Fibroblast of villous mesenchyme (primary cell): Measurements from ENCODE around the gene CDK13. TPM values are rescaled to one million over a fixed set of nuclear protein-coding genes. Genes with fewer than 3 reads are reported as not detected.

Source experiments
- DNase-seq: peaks from one replicate; pipeline ENCODE4 v3.0.0-alpha.2; 2010; ENCODE audit warnings: low read depth
- H3K4me3 ChIP-seq: 2 replicates; pipeline ENCODE4 v1.5.1; 2011; ENCODE audit warnings: low read depth, mild to moderate bottlenecking, low read length
- total RNA-seq: library from RNA; depleted of rRNA; stranded (reverse); fragments of >200 nt; gene quantifications from 2 replicates; pipeline ENCODE4 v1.2.3, GENCODE V29; 2012
- TF ChIP-seq, protein P1 (sequence below): IDR thresholded peaks from 2 replicates; pipeline ENCODE4 v1.5.1; 2012; ENCODE audit warnings: low read depth, mild to moderate bottlenecking, low read length; ENCODE audit not compliant: insufficient read depth

Gene CDK13
- total RNA-seq, 1 donor = 82.5 TPM

DNA sequence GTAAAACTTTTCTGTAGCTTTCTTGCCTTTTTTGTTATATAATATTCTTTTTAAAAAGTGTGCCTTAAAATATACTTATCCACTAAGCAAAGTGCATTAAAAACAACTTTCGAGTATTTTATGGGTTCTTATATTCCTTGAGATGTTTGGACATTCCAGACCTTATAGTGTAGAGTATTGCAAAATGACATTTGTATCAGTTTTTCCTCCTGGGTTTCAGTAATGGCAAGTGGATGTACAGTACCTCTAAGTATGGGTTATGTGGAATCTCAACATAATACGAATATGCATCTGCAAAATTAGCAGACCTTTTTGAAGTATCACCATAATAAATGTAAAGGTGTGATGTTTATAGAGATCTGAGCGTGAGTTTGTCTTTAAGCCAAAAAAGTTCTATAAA is 2.7 kb downstream of the CDK13 start:
- peak overlapping the region; percentile 94 for H3K4me3 ChIP-seq
- DNase-seq = peak; percentile 20
- TF ChIP-seq, protein P1, sequence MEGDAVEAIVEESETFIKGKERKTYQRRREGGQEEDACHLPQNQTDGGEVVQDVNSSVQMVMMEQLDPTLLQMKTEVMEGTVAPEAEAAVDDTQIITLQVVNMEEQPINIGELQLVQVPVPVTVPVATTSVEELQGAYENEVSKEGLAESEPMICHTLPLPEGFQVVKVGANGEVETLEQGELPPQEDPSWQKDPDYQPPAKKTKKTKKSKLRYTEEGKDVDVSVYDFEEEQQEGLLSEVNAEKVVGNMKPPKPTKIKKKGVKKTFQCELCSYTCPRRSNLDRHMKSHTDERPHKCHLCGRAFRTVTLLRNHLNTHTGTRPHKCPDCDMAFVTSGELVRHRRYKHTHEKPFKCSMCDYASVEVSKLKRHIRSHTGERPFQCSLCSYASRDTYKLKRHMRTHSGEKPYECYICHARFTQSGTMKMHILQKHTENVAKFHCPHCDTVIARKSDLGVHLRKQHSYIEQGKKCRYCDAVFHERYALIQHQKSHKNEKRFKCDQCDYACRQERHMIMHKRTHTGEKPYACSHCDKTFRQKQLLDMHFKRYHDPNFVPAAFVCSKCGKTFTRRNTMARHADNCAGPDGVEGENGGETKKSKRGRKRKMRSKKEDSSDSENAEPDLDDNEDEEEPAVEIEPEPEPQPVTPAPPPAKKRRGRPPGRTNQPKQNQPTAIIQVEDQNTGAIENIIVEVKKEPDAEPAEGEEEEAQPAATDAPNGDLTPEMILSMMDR = no peak

DNA sequence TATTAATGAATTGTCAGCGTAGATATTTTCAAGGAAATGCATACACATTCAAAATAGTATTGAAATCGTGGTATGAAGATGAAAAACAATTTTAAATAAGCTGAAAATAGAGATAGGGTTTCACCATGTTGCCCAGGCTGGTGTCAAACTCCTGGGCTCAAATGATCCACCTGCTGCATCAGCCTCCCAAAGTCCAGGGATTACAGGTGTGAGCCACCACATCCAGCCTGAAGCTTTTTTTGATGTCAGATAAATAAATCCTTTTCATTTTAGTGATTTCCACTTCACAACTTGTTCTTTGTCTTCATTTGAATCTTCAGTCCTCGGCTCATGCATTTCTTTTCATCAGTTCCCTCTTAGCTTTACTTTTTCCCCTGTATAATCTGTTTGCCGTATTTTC is 4.6 kb downstream of the CDK13 start:
- DNase-seq = no peak
- TF ChIP-seq, protein P1 = no peak
- H3K4me3 ChIP-seq = no peak overlapping the region

DNA sequence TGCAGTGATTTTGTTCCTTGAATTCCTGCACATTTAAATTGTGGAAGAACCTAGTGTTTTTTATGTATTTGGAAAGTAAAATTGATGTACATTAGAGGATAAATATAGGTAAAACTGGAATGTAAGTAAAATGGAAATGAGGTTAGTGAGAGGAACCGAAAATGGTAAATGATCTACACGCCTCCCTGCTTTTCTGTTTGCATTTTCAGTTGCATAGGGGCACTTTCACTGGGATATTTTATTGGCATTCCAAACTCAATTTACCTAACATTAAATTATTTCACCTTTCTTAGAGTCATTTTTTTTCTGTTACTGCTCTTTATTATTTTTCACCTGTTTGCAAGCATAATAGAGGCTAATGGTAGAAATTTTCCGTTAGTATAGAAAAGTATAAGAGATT is 8.0 kb downstream of the CDK13 start:
- DNase-seq = no peak
- TF ChIP-seq, protein P1 = no peak
- H3K4me3 ChIP-seq = no peak overlapping the region

DNA sequence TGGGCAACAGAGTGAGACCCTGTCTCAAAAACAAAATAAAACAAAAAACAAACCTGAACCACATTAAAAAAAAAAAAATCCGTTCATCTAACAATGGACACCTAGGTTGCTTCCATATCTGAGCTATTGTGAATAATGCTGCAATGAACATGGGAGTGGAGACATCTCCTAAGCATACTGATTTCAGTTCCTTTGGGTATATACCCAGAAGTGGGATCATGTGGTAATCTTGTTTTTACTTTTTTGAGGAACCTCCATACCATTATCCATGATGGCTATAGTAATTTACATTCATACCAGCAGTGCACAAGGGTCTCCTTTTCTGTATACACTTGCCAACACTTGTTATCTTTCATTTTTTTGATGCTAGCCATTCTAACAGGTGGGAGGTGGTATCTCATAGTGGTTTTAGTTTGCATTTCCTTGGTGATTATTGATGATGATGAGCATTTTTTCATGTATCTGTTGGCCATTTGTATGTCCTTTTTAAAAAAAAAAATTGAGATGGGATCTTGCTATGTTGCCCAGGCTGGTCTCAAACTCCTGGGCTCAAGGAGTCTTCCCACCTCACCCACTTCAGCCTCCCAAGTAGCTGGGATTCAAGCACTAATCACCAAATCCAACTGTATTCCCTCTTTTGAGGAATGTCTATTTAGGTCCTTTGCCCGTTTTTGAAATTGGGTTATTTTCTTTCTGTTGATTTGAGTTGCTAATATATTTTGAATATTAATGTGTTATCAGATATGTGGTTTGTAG is 17.5 kb downstream of the CDK13 start:
- DNase-seq = no peak
- TF ChIP-seq, protein P1 = no peak
- no peak overlapping the region for H3K4me3 ChIP-seq

DNA sequence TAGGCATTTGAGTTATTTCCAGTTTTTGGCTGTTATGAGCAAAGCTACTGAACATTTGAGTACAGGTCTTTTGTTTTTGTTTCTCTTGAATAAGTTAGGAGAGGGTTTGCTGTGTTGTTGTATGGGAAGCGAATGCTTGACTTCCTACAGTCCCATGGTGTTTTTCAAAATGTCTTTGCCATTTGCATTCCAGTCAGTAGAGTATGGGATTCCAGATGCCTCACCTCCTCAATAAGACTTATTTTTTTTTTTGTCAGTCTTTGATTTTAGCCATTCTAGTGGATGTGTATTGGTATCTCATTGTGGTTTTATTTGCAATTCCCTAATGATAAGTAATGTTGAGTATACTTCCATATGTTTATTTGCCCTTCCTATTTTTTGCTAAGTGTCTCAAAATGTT is 19.4 kb downstream of the CDK13 start:
- TF ChIP-seq, protein P1 = no peak
- no peak overlapping the region for H3K4me3 ChIP-seq
- no peak for DNase-seq

DNA sequence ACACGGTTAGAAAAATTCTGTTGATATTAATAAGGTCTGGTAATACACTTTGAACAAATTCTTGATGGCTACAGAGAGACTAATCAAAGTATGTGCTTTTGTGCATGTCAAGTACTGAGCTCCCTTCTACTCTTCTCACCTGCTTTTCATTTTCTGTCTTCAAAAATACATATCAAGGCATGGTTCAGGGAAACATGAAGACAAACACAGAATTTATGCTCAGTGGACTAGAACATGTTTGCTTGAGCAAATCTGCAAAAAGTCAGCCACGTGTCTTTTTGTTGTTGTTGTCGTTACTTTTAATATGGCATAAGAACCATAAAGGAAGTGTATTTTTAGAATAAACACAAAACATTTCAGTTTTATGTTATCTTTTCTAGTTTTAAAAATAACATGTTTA is 21.9 kb downstream of the CDK13 start:
- no peak overlapping the region for H3K4me3 ChIP-seq
- no peak for DNase-seq
- TF ChIP-seq, protein P1 = no peak

DNA sequence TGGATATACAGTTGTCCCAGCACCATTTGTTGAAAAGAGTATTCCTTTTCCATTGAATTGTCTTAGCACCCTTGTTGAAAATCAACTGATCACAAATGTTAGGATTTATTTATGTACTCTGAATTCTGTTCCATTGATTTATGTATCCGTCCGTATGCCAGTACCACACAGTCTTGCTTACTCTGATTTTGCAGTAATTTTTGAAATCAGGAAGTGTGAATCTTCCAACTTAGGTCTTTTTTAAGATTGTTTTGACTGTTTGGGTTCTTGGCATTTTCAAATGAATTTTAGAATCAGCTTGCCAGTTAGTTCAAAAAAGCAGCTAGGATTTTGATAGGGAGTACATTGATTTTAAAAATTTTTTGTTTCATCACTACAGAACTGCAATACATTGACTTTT is 23.7 kb downstream of the CDK13 start:
- H3K4me3 ChIP-seq = no peak overlapping the region
- DNase-seq = no peak
- TF ChIP-seq, protein P1 = no peak
